ENCODE data around the gene RNF123. TPM values are rescaled to one million over a fixed set of nuclear protein-coding genes. Genes with fewer than 3 reads are reported as not detected.

Gene RNF123
- total and polyA plus RNA-seq, 4 donors = 34.3 to 104 (median 40.2) TPM

DNA sequence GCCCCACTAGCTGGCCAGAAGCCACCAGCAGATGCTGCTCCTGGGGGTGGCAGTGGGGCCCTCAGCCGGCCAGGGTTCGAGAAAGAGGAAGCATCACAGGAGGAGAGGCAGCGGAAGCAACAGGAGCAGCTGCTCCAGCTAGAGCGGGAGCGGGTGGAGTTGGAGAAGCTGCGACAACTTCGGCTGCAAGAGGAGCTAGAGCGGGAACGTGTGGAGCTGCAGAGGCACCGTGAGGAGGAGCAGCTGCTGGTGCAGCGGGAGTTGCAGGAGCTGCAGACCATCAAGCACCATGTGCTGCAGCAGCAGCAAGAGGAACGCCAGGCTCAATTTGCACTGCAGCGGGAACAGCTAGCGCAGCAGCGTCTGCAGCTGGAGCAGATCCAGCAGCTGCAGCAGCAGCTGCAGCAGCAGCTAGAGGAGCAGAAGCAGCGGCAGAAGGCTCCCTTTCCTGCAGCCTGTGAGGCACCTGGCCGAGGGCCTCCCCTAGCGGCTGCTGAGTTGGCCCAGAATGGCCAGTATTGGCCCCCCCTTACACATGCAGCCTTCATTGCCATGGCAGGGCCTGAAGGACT, 32.7 kb upstream of the RNF123 start:
- Histone ChIP-seq H3K9me3 (ENCODE audit: control insufficient read depth in 4 of 4, low read length in 3 of 4) (no peaks in the 10 kb centered on the region), H3K27ac (ENCODE audit: low read depth in 1 of 2, low read length in 2 of 2) (no peak overlapping the region)

DNA sequence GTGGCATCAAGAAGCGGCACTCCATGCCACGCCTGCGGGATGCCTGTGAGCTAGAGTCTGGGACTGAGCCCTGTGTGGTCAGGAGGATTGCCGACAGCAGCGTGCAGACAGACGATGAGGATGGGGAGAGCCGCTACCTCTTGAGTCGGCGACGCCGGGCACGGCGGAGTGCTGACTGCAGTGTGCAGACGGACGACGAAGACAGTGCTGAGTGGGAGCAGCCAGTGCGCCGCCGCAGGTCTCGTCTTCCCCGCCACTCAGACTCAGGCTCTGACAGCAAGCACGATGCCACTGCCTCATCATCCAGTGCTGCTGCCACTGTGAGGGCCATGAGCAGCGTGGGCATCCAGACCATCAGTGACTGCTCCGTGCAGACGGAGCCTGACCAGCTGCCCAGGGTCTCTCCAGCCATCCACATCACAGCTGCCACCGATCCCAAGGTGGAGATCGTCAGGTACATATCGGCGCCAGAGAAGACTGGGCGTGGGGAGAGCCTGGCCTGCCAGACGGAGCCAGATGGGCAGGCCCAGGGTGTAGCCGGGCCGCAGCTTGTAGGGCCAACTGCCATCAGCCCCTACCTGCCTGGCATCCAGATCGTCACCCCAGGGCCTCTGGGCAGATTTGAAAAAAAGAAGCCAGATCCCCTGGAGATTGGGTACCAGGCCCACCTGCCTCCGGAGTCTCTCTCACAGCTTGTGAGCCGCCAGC, 32.0 kb upstream of the RNF123 start:
- no peaks in the 10 kb centered on the region for H3K36me3 ChIP-seq (ENCODE audit: control insufficient read depth in 4 of 4, insufficient read depth in 3 of 4, low read depth in 1 of 4, low read length in 3 of 4)
- no peaks in the 10 kb centered on the region for H3K27me3 ChIP-seq (ENCODE audit: control insufficient read depth in 4 of 4, insufficient read depth in 4 of 4, low read length in 3 of 4)
- DNase-seq (ENCODE audit: low spot score) = no peak
- H3K27ac ChIP-seq (ENCODE audit: low read depth in 1 of 2, low read length in 2 of 2) = no peak overlapping the region
- 96% methylated on average over 36 of the region's 36 CpGs for WGBS
- TF ChIP-seq, protein P1, sequence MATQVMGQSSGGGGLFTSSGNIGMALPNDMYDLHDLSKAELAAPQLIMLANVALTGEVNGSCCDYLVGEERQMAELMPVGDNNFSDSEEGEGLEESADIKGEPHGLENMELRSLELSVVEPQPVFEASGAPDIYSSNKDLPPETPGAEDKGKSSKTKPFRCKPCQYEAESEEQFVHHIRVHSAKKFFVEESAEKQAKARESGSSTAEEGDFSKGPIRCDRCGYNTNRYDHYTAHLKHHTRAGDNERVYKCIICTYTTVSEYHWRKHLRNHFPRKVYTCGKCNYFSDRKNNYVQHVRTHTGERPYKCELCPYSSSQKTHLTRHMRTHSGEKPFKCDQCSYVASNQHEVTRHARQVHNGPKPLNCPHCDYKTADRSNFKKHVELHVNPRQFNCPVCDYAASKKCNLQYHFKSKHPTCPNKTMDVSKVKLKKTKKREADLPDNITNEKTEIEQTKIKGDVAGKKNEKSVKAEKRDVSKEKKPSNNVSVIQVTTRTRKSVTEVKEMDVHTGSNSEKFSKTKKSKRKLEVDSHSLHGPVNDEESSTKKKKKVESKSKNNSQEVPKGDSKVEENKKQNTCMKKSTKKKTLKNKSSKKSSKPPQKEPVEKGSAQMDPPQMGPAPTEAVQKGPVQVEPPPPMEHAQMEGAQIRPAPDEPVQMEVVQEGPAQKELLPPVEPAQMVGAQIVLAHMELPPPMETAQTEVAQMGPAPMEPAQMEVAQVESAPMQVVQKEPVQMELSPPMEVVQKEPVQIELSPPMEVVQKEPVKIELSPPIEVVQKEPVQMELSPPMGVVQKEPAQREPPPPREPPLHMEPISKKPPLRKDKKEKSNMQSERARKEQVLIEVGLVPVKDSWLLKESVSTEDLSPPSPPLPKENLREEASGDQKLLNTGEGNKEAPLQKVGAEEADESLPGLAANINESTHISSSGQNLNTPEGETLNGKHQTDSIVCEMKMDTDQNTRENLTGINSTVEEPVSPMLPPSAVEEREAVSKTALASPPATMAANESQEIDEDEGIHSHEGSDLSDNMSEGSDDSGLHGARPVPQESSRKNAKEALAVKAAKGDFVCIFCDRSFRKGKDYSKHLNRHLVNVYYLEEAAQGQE (IDR thresholded peaks at IDR 0.05) = no peak
- no peak for TF ChIP-seq HNF4G (IDR thresholded peaks at IDR 0.05)
- no peak for TF ChIP-seq JUND (IDR thresholded peaks at IDR 0.05)
- TF ChIP-seq, protein P2, sequence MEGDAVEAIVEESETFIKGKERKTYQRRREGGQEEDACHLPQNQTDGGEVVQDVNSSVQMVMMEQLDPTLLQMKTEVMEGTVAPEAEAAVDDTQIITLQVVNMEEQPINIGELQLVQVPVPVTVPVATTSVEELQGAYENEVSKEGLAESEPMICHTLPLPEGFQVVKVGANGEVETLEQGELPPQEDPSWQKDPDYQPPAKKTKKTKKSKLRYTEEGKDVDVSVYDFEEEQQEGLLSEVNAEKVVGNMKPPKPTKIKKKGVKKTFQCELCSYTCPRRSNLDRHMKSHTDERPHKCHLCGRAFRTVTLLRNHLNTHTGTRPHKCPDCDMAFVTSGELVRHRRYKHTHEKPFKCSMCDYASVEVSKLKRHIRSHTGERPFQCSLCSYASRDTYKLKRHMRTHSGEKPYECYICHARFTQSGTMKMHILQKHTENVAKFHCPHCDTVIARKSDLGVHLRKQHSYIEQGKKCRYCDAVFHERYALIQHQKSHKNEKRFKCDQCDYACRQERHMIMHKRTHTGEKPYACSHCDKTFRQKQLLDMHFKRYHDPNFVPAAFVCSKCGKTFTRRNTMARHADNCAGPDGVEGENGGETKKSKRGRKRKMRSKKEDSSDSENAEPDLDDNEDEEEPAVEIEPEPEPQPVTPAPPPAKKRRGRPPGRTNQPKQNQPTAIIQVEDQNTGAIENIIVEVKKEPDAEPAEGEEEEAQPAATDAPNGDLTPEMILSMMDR (IDR thresholded peaks at IDR 0.05; ENCODE audit: low read depth, low read length, missing input control) = no peak
- TF ChIP-seq HNF4A (conservative IDR thresholded peaks at IDR 0.05) = no peak
- TF ChIP-seq SP1 (IDR thresholded peaks at IDR 0.05) = no peak
- no peak for TF ChIP-seq GABPA (IDR thresholded peaks at IDR 0.05 in 1 of 2, conservative IDR thresholded peaks at IDR 0.05 in 1 of 2)
- no peak for TF ChIP-seq FOXA2 (IDR thresholded peaks at IDR 0.05)
- no peak for TF ChIP-seq YY1 (IDR thresholded peaks at IDR 0.05)
- TF ChIP-seq, protein P3, sequence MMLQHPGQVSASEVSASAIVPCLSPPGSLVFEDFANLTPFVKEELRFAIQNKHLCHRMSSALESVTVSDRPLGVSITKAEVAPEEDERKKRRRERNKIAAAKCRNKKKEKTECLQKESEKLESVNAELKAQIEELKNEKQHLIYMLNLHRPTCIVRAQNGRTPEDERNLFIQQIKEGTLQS (IDR thresholded peaks at IDR 0.05) = no peak
- TF ChIP-seq RAD21 (IDR thresholded peaks at IDR 0.05) = no peak
- TF ChIP-seq NR2F2 (IDR thresholded peaks at IDR 0.05) = no peak
- TF ChIP-seq, protein P4, sequence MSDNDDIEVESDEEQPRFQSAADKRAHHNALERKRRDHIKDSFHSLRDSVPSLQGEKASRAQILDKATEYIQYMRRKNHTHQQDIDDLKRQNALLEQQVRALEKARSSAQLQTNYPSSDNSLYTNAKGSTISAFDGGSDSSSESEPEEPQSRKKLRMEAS (IDR thresholded peaks at IDR 0.05) = no peak
- no peak for TF ChIP-seq RXRA (IDR thresholded peaks at IDR 0.05)
- TF ChIP-seq, protein P5, sequence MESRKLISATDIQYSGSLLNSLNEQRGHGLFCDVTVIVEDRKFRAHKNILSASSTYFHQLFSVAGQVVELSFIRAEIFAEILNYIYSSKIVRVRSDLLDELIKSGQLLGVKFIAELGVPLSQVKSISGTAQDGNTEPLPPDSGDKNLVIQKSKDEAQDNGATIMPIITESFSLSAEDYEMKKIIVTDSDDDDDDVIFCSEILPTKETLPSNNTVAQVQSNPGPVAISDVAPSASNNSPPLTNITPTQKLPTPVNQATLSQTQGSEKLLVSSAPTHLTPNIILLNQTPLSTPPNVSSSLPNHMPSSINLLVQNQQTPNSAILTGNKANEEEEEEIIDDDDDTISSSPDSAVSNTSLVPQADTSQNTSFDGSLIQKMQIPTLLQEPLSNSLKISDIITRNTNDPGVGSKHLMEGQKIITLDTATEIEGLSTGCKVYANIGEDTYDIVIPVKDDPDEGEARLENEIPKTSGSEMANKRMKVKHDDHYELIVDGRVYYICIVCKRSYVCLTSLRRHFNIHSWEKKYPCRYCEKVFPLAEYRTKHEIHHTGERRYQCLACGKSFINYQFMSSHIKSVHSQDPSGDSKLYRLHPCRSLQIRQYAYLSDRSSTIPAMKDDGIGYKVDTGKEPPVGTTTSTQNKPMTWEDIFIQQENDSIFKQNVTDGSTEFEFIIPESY (IDR thresholded peaks at IDR 0.05) = no peak
- no peak for TF ChIP-seq TAF1 (conservative IDR thresholded peaks at IDR 0.05)
- no peaks in the 10 kb centered on the region for H3K4me1 ChIP-seq (ENCODE audit: control insufficient read depth in 4 of 4, insufficient read depth in 4 of 4, low read length in 3 of 4)
- H3K4me3 ChIP-seq (ENCODE audit: low read depth in 1 of 3, low read length in 3 of 3) = no peak overlapping the region
- no peak overlapping the region for H3K9ac ChIP-seq (ENCODE audit: low read depth in 1 of 2, low read length in 2 of 2)
- no peaks in the 10 kb centered on the region for H3K9me3 ChIP-seq (ENCODE audit: control insufficient read depth in 4 of 4, low read length in 3 of 4)

More for the DNA sequence above, 32.7 kb upstream of the RNF123 start:
- no peaks in the 10 kb centered on the region for H3K27me3 ChIP-seq (ENCODE audit: control insufficient read depth in 4 of 4, insufficient read depth in 4 of 4, low read length in 3 of 4)
- no peak overlapping the region for H3K4me3 ChIP-seq (ENCODE audit: low read depth in 1 of 3, low read length in 3 of 3)
- 83% methylated on average over 18 of the region's 18 CpGs for WGBS
- no peak for DNase-seq (ENCODE audit: low spot score)
- TF ChIP-seq FOXA1 (IDR thresholded peaks at IDR 0.05) (no peak), NR2F2 (IDR thresholded peaks at IDR 0.05) (no peak), HNF4A (conservative IDR thresholded peaks at IDR 0.05) (no peak), TAF1 (conservative IDR thresholded peaks at IDR 0.05) (no peak)
- TF ChIP-seq, protein P4 (IDR thresholded peaks at IDR 0.05) = no peak
- no peaks in the 10 kb centered on the region for H3K4me1 ChIP-seq (ENCODE audit: control insufficient read depth in 4 of 4, insufficient read depth in 4 of 4, low read length in 3 of 4)
- H3K36me3 ChIP-seq (ENCODE audit: control insufficient read depth in 4 of 4, insufficient read depth in 3 of 4, low read depth in 1 of 4, low read length in 3 of 4) = no peaks in the 10 kb centered on the region
- no peak overlapping the region for H3K9ac ChIP-seq (ENCODE audit: low read depth in 1 of 2, low read length in 2 of 2)
